GM21737 (cell line): ENCODE results near the gene OR13A1.
"Not testable (repeated sequence)": the region's sequence is repeated elsewhere in the genome, so short reads cannot be mapped to it uniquely, and the experiment has no call there.

Experiments used
- ATAC-seq: cut with Tn5 transposase; IDR thresholded peaks from one replicate; pipeline ENCODE4 v1.9.1; 2021; ENCODE audit warnings: mild to moderate bottlenecking, moderate library complexity; ENCODE audit not compliant: unreplicated experiment

The OR13A1 gene

GRCh38 chr10:45315508-45315907 lies at the start of gene OR13A1:
Gene OR13A1, minus strand, starts transcription at chr10:45315608. Its CDS starts 11,186 bp downstream, at chr10:45304422.
- ATAC-seq, result no peak

- ATAC-seq, result not testable (repeated sequence)
Measured at GRCh38 chr10:45361983-45362799, 46.8 kb upstream of the OR13A1 start.

GRCh38 chr10:45358961-45359360 lies 43.6 kb upstream of the OR13A1 start:
- ATAC-seq, result not testable (repeated sequence)

DNA sequence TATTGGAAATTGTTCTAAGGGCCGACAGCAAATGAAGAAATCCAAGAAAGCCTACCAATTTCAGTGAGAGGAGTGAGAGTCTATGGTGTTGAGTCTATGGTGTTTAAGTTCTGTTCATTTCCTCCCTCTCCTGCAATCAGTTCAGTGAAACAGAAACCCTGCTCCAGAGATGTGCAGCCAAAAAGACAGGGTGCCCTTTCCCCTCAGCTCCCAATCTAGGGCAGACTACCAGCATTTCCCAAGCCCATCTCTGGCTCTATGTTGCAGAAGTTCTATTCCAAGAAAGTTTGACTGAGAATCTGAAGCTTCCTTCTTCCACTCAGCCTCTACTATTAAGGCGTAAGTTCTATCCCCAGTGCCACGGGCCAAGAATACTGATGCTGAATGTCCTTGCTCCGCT lies 40.1 kb upstream of the OR13A1 start:
- ATAC-seq, result no peak

DNA sequence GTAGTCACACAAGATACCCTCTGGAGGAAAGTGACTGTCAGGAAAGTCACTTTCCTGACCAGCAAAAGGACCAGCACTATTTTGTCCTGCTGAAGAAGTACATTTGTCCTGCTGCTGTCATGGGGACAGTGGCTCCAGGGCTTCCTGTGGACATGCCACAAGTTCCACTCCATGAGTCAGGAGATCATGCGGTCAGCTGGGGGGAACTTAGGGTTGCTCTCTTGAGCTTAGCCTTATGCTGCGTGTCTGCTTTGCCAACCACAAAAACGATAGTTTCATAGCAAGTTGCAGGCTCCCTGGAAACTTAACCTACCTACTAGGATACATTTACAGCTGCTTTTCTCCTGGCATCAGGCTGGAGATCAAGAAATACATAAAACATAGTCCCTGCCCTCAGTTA lies 38.9 kb upstream of the OR13A1 start:
- ATAC-seq, result no peak

- ATAC-seq, result peak; percentile 58
Measured at GRCh38 chr10:45353186-45353585, 37.8 kb upstream of the OR13A1 start.

DNA sequence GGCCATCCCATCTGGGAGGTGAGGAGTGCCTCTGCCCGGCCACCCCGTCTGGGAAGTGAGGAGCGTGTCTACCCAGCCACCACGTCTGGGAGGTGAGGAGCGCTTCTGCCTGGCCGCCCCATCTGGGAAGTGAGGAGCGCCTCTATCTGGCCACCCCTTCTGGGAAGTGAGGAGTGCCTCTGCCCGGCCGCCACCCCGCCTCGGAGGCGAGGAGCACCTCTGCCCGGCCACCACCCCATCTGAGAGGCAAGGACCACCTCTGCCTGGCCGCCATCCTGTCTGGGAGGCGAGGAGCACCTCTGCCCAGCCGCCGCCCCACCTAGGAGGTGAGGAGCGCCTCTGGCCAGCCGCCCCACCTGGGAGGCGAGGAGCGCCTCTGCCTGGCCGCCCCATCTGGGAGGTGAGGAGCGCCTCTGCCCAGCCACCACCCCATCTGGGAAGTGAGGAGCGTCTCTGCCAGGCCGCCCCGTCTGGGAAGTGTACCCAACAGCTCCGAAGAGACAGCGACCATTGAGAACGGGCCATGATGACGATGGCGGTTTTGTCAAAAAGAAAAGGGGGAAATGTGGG lies 32.9 kb upstream of the OR13A1 start:
- not testable (repeated sequence) for ATAC-seq

GRCh38 chr10:45347464-45347863 lies 32.1 kb upstream of the OR13A1 start:
- ATAC-seq, result not testable (repeated sequence)

GRCh38 chr10:45346652-45347335 lies 31.4 kb upstream of the OR13A1 start:
- not testable (repeated sequence) for ATAC-seq

DNA sequence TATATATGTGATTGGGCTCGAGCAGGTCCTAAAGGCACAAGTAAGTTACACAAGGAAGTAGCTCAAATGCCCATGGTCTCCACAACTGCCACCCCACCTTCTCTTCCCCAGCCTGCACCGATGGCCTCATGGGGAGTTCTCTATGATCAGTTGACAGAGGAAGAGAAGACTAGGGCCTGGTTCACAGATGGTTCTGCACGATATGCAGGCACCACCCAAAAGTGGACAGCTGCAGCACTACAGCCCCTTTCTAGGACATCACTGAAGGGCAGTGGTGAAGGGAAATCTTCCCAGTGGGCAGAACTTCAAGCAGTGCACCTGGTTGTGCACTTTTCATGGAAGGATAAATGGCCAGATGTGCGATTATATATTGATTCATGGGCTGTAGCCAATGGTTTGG lies 25.0 kb upstream of the OR13A1 start:
- ATAC-seq, result not testable (repeated sequence)

DNA sequence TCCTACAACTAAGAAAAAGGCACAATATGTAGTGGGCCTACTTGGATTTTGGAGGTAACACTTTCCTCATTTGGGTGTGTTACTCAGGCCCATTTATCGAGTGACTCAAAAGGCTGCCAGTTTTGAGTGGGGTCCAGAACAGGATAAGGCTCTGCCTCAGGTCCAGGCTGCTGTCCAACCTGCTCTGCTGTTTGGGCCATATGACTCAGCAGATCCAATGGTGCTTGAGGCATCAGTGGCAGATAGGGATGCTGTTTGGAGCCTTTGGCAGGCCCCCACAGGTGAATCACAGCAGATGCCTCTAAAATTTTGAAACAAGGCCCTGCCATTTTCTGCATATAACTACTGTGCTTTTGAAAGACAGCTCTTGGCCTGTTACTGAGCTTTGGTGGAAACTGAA lies 24.5 kb upstream of the OR13A1 start:
- ATAC-seq, result no peak

DNA sequence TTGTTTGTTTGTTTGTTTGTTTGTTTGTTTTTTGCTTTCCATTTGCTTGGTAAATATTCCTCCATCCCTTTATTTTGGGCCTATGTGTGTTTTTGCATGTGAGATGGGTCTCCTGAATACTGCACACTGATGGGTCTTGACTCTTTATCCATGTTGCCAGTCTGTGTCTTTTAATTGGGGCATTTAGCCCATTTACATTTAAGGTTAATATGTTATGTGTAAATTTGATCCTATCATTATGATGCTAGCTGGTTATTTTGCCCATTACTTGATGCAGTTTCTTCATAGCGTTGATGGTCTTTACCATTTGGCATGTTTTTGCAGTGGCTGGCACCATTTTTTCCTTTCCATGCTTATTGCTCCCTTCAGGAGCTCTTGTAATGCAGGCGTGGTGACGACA lies 16.4 kb upstream of the OR13A1 start:
- ATAC-seq, result not testable (repeated sequence)

DNA sequence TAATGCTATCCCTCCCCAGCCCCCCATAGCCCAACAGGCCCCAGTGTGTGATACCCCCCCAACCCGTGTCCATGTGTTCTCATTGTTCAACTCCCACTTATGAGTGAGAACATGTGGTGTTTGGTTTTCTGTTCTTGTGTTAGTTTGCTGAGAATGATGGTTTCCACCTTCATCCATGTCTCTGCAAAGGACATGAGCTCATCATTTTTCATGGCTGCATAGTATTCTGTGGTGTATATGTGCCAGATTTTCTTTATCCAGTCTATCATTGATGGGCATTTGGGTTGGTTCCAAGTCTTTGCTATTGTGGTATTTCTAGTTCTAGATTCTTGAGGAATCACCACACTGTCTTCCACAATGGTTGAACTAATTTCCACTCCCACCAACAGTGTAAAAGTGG lies 11.5 kb upstream of the OR13A1 start:
- ATAC-seq, result not testable (repeated sequence)

GRCh38 chr10:45325116-45325515 lies 9.7 kb upstream of the OR13A1 start:
- no peak for ATAC-seq

GRCh38 chr10:45319702-45320101 lies 4.3 kb upstream of the OR13A1 start:
- ATAC-seq, result no peak

- no peak for ATAC-seq
Measured at GRCh38 chr10:45313264-45313873, 2.0 kb downstream of the OR13A1 start.

GRCh38 chr10:45308707-45309106 lies 6.7 kb downstream of the OR13A1 start:
- ATAC-seq, result no peak

GRCh38 chr10:45302573-45302972 lies 12.8 kb downstream of the OR13A1 start:
- no peak for ATAC-seq

GRCh38 chr10:45298341-45298955 lies 17.0 kb downstream of the OR13A1 start:
- ATAC-seq, result not testable (repeated sequence)

GRCh38 chr10:45294681-45295080 lies 20.7 kb downstream of the OR13A1 start:
- ATAC-seq, result no peak

DNA sequence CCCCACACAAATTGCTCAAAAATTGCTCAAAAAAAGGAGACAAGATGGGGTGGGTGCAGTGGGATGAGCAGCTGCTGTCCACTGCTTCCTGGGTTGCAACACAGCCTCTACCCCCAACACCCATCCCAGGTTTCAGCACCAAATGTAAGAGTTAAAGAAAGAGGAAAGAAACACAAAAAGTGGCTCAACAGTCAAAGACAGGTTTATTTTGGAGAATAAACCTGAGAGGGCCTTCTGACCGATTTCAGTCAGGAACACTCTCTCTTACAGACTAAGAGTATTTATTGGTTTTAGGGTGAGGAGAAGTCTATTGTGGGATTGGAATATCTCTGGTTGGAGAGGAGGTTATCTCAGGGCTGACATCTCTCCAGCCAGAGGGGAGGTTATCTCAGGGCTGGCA lies 28.4 kb downstream of the OR13A1 start:
- ATAC-seq, result no peak
